A549 (cell line): ENCODE results near the gene TXNL4A. TPM values are rescaled to one million over a fixed set of nuclear protein-coding genes. Genes with fewer than 3 reads are reported as not detected.

Experiments used
- ATAC-seq, 2 experiments: fragments of 200-7000 bp in 1 of 2; fragments of >200 bp in 1 of 2; cut with Nextera tagmentation in 1 of 2; cut with Tn5 transposase in 1 of 2; 3 replicates each; pipeline versions ENCODE4 v1.8.0 to v1.9.1; 2018 to 2020; ENCODE audit warnings: mild to moderate bottlenecking in 1 of 2, moderate library complexity in 1 of 2
- CTCF ChIA-PET: fragments of 300-600 bp; sonication (Branson Sonifier 250); formaldehyde crosslinking; extraction: SDS; loops from one replicate; lab custom pipeline; 2021; ENCODE audit warnings: antibody characterized with exemption, inconsistent platforms; lab: Yijun Ruan, JAX
- POLR2A ChIA-PET: fragments of 350-600 bp; formaldehyde crosslinking; extraction: SDS; loops from one replicate; lab custom pipeline; 2021; ENCODE audit warnings: antibody characterized with exemption, inconsistent platforms; lab: Yijun Ruan, JAX
- DNase-seq, 2 experiments: peaks; one replicate each; pipeline versions ENCODE4 v3.0.0 to v3.0.0-alpha.2; 2011 to 2016; ENCODE audit warnings: low read depth in 1 of 2, low spot score in 1 of 2
- FAIRE-seq: peaks from 2 replicates; lab custom pipeline; 2011; peaks lifted over from hg19 to GRCh38; lab: Jason Lieb, UNC
- H3K27ac ChIP-seq, 2 experiments: fragments of >200 bp; sonication (Bioruptor Twin); formaldehyde crosslinking; 3 replicates each; pipeline ENCODE4 v1.5.1; 2016 to 2017
- H3K4me1 ChIP-seq: fragments of >200 bp; sonication (Bioruptor Twin); formaldehyde crosslinking; 3 replicates; pipeline ENCODE4 v1.6.1; 2016
- H3K4me2 ChIP-seq: fragments of >200 bp; sonication (Bioruptor Twin); formaldehyde crosslinking; 3 replicates; pipeline ENCODE4 v1.6.1; 2016
- H3K4me3 ChIP-seq: fragments of >200 bp; sonication (Bioruptor Twin); formaldehyde crosslinking; 3 replicates; pipeline ENCODE4 v1.5.1; 2016
- H3K9me3 ChIP-seq: fragments of >200 bp; sonication (Bioruptor Twin); formaldehyde crosslinking; 3 replicates; pipeline ENCODE4 v1.6.1; 2016
- BHLHE40 ChIP-seq: IDR thresholded peaks from 2 replicates; pipeline ENCODE4 v1.6.1; 2012; ENCODE audit warnings: low read depth, low read length, inconsistent platforms
- CBX8 ChIP-seq: fragments of 200-600 bp; sonication (generic); IDR thresholded peaks from 2 replicates; pipeline ENCODE4 v1.6.1; 2016
- EHF ChIP-seq: fragments of 250-450 bp; sonication (Bioruptor Pico); IDR thresholded peaks from 2 replicates; pipeline ENCODE4 v1.5.0; 2020; ENCODE audit warnings: mild to moderate bottlenecking
- EHMT2 ChIP-seq: fragments of 200-600 bp; sonication (generic); IDR thresholded peaks from 2 replicates; pipeline ENCODE4 v1.6.1; 2016; ENCODE audit warnings: antibody characterized with exemption, low read depth, mild to moderate bottlenecking, moderate library complexity
- ELK1 ChIP-seq: fragments of 150-350 bp; IDR thresholded peaks from 2 replicates; pipeline ENCODE4 v1.6.1; 2014; ENCODE audit warnings: low read depth, mild to moderate bottlenecking, low read length
- EP300 ChIP-seq, 2 experiments: fragments of >200 bp; sonication (Bioruptor Twin); formaldehyde crosslinking; IDR thresholded peaks; 2 replicates in 1 of 2; 3 replicates in 1 of 2; pipeline ENCODE4 v1.6.1; 2016 to 2017
- ESRRA ChIP-seq: fragments of 150-350 bp; IDR thresholded peaks from 2 replicates; pipeline ENCODE4 v1.6.1; 2014; ENCODE audit warnings: mild to moderate bottlenecking, low read length, borderline replicate concordance
- FOSL2 ChIP-seq, 2 experiments: fragments of 450-650 bp in 1 of 2; fragments of >200 bp in 1 of 2; sonication (Bioruptor Twin) in 1 of 2; formaldehyde crosslinking; IDR thresholded peaks; 2 replicates each; pipeline versions ENCODE4 v1.5.0 to v1.6.1; 2016 to 2020; ENCODE audit warnings: mild to moderate bottlenecking in 1 of 2, moderate library complexity in 1 of 2
- FOXS1 ChIP-seq: fragments of 250-450 bp; sonication (Bioruptor Pico); IDR thresholded peaks from 2 replicates; pipeline ENCODE4 v1.5.0; 2020; ENCODE audit warnings: mild to moderate bottlenecking, moderate library complexity
- GATA3 ChIP-seq: IDR thresholded peaks from 2 replicates; pipeline ENCODE4 v1.6.1; 2012; ENCODE audit warnings: borderline replicate concordance
- HDAC2 ChIP-seq: fragments of 200-600 bp; sonication (generic); IDR thresholded peaks from 2 replicates; pipeline ENCODE4 v1.6.1; 2016
- HMGXB4 ChIP-seq: fragments of 250-450 bp; sonication (Bioruptor Pico); IDR thresholded peaks from 2 replicates; pipeline ENCODE4 v1.5.0; 2021; ENCODE audit warnings: mild to moderate bottlenecking, moderate library complexity, borderline replicate concordance
- JUNB ChIP-seq: fragments of >200 bp; sonication (Bioruptor Twin); formaldehyde crosslinking; IDR thresholded peaks from 2 replicates; pipeline ENCODE4 v1.6.1; 2016
- NFE2L2 ChIP-seq: fragments of 150-350 bp; conservative IDR thresholded peaks from 2 replicates; pipeline ENCODE4 v1.6.1; 2014; ENCODE audit warnings: low read length
- PHF8 ChIP-seq: fragments of 200-600 bp; sonication (generic); IDR thresholded peaks from 2 replicates; pipeline ENCODE4 v1.6.1; 2016; ENCODE audit warnings: low read depth, mild to moderate bottlenecking, antibody characterized with exemption, moderate library complexity, borderline replicate concordance
- POLR2A ChIP-seq: IDR thresholded peaks from 2 replicates; pipeline ENCODE4 v1.6.1; 2012; ENCODE audit warnings: mild to moderate bottlenecking, low read length
- RAD21 ChIP-seq, 2 experiments: fragments of >200 bp in 1 of 2; sonication (Bioruptor Twin) in 1 of 2; formaldehyde crosslinking in 1 of 2; IDR thresholded peaks in 1 of 2; conservative IDR thresholded peaks in 1 of 2; 2 replicates in 1 of 2; 3 replicates in 1 of 2; pipeline ENCODE4 v1.6.1; 2012 to 2018; ENCODE audit warnings: inconsistent platforms in 1 of 2
- RARB ChIP-seq: fragments of 250-450 bp; sonication (Bioruptor Pico); IDR thresholded peaks from 2 replicates; pipeline ENCODE4 v1.8.0; 2021; ENCODE audit warnings: mild to moderate bottlenecking, moderate library complexity
- RCOR1 ChIP-seq: fragments of 150-350 bp; IDR thresholded peaks from 2 replicates; pipeline ENCODE4 v1.6.1; 2014; ENCODE audit warnings: antibody characterized with exemption, low read length, low read depth
- RFX5 ChIP-seq: fragments of 450-650 bp; IDR thresholded peaks from 2 replicates; pipeline ENCODE4 v1.7.1; 2014; ENCODE audit warnings: antibody characterized with exemption, mild to moderate bottlenecking, moderate library complexity
- SMC3 ChIP-seq: fragments of >200 bp; sonication (Bioruptor Twin); formaldehyde crosslinking; IDR thresholded peaks from 3 replicates; pipeline ENCODE4 v1.6.1; 2018; ENCODE audit warnings: inconsistent platforms
- TFCP2L1 ChIP-seq: fragments of 250-450 bp; sonication (Bioruptor Pico); IDR thresholded peaks from 2 replicates; pipeline ENCODE4 v1.5.0; 2021; ENCODE audit warnings: mild to moderate bottlenecking
- TP53 ChIP-seq: fragments of 250-450 bp; sonication (Bioruptor Pico); IDR thresholded peaks from 2 replicates; pipeline ENCODE4 v1.5.0; 2021; ENCODE audit warnings: mild to moderate bottlenecking, moderate library complexity
- ZFP36 ChIP-seq: fragments of 450-650 bp; IDR thresholded peaks from 2 replicates; pipeline ENCODE4 v1.6.1; 2014; ENCODE audit warnings: borderline replicate concordance; ENCODE audit not compliant: partially characterized antibody
- ZSCAN20 ChIP-seq: fragments of 250-450 bp; sonication (Bioruptor Pico); IDR thresholded peaks from 2 replicates; pipeline ENCODE4 v1.8.0; 2022; ENCODE audit warnings: mild to moderate bottlenecking, moderate library complexity
- WGBS: methylation state at CpG from one replicate; pipeline ENCODE4 v1.1.6; 2017; ENCODE audit errors: missing lambda C conversion rate; 5-methylcytosine and 5-hydroxymethylcytosine counted together
- polyA plus RNA-seq, 4 experiments: library from polyadenylated mRNA; depleted of rRNA in 3 of 4; stranded (reverse); fragments of >200 nt; fragmentation: RNase III in 1 of 4; extraction: RNeasy Plus Mini Kit Qiagen cat#74134 plus additional on column Dnase treatment in 1 of 4; gene quantifications; 2 replicates in 3 of 4; 3 replicates in 1 of 4; pipeline ENCODE4 v1.2.3, GENCODE V29; 2011 to 2017
- TF ChIP-seq, protein P1 (sequence below): fragments of >200 bp; sonication (Bioruptor Twin); formaldehyde crosslinking; IDR thresholded peaks from 3 replicates; pipeline ENCODE4 v1.5.1; 2016

Gene TXNL4A
- polyA plus RNA-seq, 2 of the 4 experiments (the other 2 are of a cell fraction) = 99.6 to 139 TPM

DNA sequence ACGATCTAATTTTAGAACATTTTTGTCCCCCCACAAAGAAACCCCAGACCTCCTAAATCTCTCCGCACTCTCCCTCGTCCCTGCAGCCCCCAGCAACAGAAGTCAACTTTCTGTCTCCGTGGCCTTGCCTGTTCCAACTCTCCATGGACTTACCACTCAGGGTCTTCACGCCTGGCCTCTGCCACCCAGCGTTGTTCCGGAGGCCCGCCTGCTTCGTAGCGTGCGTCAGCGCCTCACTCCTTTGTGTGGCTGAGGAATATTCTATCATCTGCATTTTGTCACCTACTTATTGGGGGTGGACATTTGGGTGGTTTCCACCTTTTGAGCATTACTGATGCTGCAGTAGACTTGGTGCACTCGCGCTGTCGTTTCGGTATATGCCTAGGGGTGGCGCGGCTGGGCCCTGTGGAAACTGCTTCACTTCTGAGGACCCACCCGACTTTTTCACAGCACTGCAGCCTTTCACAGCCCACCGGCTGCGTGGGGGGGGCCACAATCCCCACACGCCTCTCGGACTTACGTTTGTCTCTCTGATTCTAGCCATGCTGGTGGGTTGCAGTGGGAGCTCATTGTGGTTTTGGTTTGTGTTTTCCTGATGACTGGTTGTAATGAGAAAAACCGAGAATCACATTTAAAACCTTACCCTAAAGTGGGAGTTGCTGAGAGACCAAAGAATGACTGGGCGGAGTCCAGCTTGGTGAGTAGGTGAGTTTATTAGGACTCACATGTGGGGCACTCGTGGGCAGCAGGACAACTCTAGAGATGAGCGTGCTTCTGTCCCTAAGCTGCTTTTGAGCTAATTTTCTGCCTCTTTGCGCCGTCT lies 25.3 kb downstream of the TXNL4A start:
- H3K9me3 ChIP-seq = no peaks in the 10 kb centered on the region
- H3K4me3 ChIP-seq = no peak overlapping the region
- no peak for ATAC-seq
- peaks cover 7% of the 10 kb centered on the region for H3K4me1 ChIP-seq
- no peak for DNase-seq
- WGBS = 87% methylated on average over 27 of the region's 30 CpGs
- TF ChIP-seq EHMT2 (no peak), RARB (CRISPR knock-in tag) (no peak)
- FAIRE-seq = no peak
- ChIA-PET CTCF (no interaction called here), POLR2A (no interaction called here)
- no peak overlapping the region for H3K27ac ChIP-seq
- H3K4me2 ChIP-seq = no peak overlapping the region

GRCh38 chr18:79962311-79962710 lies 26.1 kb downstream of the TXNL4A start:
- Histone ChIP-seq H3K4me1 (peaks cover 7% of the 10 kb centered on the region), H3K27ac (no peak overlapping the region), H3K4me3 (no peak overlapping the region), H3K4me2 (no peak overlapping the region), H3K9me3 (no peaks in the 10 kb centered on the region)
- TF ChIP-seq EP300 (IDR thresholded peaks at IDR 0.05) (no peak), PHF8 (no peak), SMC3 (no peak), ZFP36 (no peak), ELK1 (no peak), JUNB (no peak), NFE2L2 (no peak), BHLHE40 (no peak), POLR2A (no peak), RARB (CRISPR knock-in tag) (no peak), FOXS1 (CRISPR knock-in tag) (no peak), GATA3 (no peak), ESRRA (no peak), RAD21 (conservative IDR thresholded peaks at IDR 0.05 in 1 of 2, IDR thresholded peaks at IDR 0.05 in 1 of 2) (no peak), EHF (CRISPR knock-in tag) (no peak), ZSCAN20 (CRISPR knock-in tag) (no peak)
- TF ChIP-seq, protein P1, sequence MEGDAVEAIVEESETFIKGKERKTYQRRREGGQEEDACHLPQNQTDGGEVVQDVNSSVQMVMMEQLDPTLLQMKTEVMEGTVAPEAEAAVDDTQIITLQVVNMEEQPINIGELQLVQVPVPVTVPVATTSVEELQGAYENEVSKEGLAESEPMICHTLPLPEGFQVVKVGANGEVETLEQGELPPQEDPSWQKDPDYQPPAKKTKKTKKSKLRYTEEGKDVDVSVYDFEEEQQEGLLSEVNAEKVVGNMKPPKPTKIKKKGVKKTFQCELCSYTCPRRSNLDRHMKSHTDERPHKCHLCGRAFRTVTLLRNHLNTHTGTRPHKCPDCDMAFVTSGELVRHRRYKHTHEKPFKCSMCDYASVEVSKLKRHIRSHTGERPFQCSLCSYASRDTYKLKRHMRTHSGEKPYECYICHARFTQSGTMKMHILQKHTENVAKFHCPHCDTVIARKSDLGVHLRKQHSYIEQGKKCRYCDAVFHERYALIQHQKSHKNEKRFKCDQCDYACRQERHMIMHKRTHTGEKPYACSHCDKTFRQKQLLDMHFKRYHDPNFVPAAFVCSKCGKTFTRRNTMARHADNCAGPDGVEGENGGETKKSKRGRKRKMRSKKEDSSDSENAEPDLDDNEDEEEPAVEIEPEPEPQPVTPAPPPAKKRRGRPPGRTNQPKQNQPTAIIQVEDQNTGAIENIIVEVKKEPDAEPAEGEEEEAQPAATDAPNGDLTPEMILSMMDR = no peak
- no peak for FAIRE-seq
- CTCF ChIA-PET = interaction anchor here (0.9 kb wide), 1 partner anchor 71 kb away, joined by 3 read pairs; no protein-coding TSS in a partner anchor
- no peak for DNase-seq
- POLR2A ChIA-PET = no interaction called here
- no peak for ATAC-seq
- WGBS = 74% methylated on average over 9 of the region's 10 CpGs

GRCh38 chr18:79961527-79962291 lies 26.7 kb downstream of the TXNL4A start:
- H3K4me3 ChIP-seq = no peak overlapping the region
- DNase-seq = no peak
- no peak for ATAC-seq
- TF ChIP-seq HMGXB4 = no peak
- no peak for TF ChIP-seq RFX5
- TF ChIP-seq CBX8 = no peak
- no peak for TF ChIP-seq JUNB
- no peak for TF ChIP-seq RCOR1
- no peak for TF ChIP-seq EHF (CRISPR knock-in tag)
- no peak for TF ChIP-seq HDAC2
- TF ChIP-seq TP53 (CRISPR knock-in tag) = no peak
- no peak for TF ChIP-seq FOSL2 (IDR thresholded peaks at IDR 0.05)
- no peak for TF ChIP-seq FOSL2 (CRISPR knock-in tag; IDR thresholded peaks at IDR 0.05)
- no peak for TF ChIP-seq TFCP2L1 (CRISPR knock-in tag)
- TF ChIP-seq, protein P1 = no peak

More at GRCh38 chr18:79961527-79962291, 26.7 kb downstream of the TXNL4A start:
- POLR2A ChIA-PET = no interaction called here
- no peak overlapping the region for H3K27ac ChIP-seq
- H3K4me1 ChIP-seq = peaks cover 7% of the 10 kb centered on the region
- no peak overlapping the region for H3K4me2 ChIP-seq
- 88% methylated on average over 25 of the region's 29 CpGs for WGBS
- H3K9me3 ChIP-seq = no peaks in the 10 kb centered on the region
- CTCF ChIA-PET = interaction anchor here (0.6 to 0.9 kb wide), 2 partner anchors 15 to 72 kb away, joined by 3 read pairs; no protein-coding TSS in a partner anchor
- FAIRE-seq = no peak
